GM18511 (cell line): ENCODE results near the gene ADRA2B.
"Not testable (repeated sequence)": the region's sequence is repeated elsewhere in the genome, so short reads cannot be mapped to it uniquely, and the experiment has no call there.

ENCODE experiments used
- ATAC-seq: cut with Tn5 transposase; IDR thresholded peaks from one replicate; pipeline ENCODE4 v1.9.1; 2021; ENCODE audit warnings: mild to moderate bottlenecking, moderate library complexity; ENCODE audit not compliant: unreplicated experiment

ADRA2B gene

DNA sequence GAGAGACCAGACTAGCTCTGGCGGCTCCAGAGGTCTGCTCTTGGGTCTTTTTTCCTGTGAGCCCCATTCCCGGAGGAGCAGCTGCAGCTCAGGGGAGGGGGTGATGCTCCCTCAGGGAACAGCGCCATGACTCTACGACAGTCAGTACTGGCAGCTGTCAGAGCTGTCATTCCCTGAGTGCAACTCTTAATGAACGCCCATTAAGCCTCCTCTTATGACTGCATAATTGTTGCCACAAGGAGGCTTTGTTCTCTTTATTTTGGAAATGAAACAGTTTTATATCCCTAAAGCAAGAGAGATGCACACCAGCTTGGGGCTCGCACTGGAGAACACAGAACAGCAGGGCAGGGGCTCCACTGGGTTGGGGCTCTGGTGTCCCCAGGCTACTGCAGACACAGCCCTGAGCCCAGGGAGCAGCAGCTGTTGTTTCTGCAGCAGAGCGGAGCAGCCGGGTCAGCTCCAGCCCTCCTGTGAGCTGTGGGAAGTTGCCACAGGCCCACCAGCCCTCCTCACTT is 44.3 kb downstream of the ADRA2B start:
- ATAC-seq = not testable (repeated sequence)

DNA sequence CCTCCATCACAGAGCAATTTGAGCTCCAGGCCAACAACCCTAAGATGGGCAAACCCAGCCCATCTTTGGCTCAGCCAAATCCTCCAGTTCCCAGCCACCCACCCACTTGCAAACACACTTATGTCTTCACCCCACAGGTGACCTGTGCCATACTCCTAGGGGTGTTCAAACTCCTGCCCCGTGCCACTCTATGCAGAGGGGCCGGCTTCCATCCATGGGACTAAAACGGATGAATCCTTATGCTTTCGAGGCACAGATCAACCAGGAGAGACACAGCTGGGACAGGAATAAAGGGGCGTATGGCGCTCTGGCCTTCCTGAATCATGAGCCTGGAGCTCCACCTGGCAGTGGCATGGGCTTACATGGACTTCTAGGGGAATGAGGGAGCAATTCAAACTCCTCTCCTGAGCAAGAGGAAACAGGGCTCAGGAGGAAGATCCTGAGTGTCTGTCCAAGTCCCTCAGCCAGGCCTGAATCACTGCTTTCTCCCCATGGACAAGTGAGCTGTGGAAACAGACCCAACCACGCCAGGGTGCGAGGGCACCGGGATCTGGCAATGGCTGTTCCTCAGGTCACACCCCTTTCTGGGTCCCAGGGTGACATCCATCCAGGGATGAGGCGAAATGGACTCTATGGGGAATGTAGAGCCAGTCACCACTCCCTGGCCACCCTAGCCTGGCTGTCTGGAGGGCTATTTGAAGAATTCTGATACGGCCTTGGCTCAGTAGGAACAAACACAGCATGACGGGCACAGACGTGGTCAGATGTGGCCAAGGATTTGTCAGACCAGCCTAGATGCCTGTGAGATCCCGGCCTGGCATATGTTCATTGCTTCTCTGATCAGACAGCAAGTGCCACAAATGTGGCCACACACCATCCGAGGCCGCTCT is 45.0 kb downstream of the ADRA2B start:
- not testable (repeated sequence) for ATAC-seq

DNA sequence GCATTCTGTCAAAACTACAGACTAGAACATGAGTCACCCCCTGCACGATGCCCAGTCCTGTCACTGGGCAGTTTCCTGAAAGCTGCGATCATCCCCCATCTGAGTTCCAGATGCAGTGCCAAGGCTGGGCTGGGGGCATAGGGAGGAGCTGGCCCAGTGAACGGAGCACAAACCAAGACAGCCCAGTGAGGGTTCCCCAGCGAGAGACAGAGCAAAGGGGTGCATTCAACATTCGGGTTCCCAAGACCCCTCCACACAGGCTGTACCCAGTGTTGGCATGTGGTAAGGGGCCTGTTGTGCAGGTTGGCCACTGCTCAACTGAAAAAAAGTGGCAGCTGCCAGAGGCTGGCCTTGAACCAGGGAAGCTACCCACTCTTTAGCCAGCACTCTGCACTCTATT is 46.0 kb downstream of the ADRA2B start:
- not testable (repeated sequence) for ATAC-seq

DNA sequence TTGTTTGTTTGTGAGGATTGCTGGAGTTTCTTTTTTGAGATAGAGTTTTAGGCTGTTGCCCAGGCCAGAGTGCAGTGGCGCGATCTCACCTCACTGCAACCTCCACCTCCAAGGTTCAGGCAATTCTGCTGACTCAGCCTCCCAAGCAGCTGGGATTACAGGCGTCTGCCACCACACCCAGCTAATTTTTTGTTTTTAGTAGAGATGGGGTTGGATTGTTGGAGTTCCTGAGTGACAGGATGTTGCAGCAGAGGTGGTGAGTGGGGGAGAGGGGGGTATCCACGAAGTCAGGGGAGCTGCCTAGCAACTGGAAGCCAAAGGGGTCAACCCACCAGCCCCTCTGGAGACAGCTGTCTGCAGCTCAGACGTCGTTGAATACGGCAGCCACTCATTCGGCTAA is 46.5 kb downstream of the ADRA2B start:
- not testable (repeated sequence) for ATAC-seq

DNA sequence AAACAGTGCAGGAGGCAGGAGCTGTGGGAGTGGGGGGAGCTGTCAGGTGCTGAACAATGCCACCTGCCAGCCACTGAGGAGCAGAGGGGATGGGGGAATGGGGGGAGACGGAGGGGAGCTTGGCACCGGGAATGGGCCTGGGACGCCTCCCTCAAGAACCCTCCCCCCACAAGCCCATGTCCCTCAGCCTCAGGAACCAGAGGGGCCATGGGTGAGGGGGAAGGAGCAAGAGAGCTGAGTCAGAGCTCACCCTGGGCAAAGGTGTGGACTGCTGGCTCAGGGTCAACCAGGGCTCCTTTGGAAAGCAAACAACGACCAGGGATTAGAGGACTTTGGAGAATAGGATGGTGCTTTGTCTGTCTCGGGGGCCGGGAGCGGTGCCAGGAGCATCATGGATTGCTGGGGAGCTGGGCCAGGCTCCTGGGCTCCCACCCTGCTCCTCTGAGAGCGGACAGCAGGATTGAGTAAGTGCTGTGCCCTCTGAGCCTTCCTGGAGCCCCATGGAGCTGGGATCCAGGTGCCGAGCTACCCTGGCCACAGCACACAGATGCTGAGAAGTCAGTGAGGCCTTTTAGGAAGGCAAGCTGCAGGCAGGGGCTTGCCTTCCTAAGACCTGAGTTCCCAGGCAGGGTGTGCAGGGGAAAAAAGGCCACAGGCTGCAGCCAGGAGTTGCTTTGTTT is 48.3 kb downstream of the ADRA2B start:
- not testable (repeated sequence) for ATAC-seq

DNA sequence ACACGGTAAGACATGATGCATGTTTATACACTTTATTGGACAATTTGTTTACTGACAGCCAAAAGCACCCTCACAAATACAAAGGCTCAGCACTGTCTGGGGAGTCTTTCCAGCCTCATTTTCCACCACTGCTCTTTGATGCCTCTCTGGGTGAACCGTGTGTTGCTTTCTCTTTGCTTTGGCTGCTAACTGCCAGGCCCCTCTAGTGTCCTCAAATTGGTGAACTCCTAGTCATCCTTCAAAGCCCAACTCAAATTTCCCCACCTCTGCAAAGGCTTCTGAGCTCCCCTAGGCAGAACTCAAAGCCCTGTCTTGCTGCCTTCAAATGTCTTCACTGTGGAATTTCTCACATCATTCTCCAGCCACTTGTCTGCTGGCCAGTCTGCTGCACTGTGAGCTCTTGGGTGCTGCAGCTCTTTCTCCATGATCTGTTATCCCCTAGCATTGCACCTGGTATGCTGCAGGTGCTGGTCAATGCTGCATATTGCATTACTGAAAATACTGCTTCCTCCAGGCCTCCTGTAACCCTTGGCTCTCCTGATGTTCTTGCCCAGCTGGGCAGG is 49.2 kb downstream of the ADRA2B start:
- not testable (repeated sequence) for ATAC-seq

DNA sequence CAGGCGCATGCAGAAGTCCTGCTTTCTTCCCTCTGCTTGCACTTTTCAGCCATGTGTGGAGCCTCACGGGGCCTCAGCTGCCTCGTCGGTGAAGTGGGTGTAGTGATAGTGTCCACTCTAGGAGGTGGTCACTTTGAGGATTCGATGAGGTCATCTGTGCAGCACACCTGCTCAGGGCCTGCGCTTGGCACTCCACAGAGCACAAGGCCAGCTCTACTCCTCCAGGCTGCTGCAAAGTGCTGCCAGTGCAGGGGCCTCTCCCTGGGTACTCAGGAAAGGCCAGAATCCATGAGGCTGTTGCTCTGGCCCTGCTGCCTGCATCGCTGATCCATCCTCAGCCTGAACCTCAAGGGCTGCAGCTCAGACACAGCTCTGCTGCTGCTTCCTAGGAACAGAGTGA is 49.9 kb downstream of the ADRA2B start:
- ATAC-seq = not testable (repeated sequence)

DNA sequence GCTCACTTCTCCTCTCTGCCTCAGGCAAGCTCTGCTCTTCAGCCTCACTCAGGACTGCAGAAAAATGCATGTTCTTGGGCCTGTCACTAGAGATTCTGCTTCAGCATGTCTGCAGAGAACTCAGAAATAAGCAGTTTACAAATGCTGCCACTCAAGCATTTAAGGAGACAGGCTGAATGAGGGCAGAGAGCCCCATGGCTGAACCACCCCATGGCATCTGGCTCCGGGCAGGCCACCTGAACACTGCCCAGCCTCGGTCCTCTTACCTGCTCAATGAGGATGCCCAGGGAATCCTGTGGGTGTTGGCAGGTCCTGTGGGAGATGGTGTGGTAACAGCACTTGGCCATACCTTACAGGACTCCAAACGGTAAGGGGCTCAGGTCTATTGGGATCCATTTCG is 50.4 kb downstream of the ADRA2B start:
- ATAC-seq = not testable (repeated sequence)

DNA sequence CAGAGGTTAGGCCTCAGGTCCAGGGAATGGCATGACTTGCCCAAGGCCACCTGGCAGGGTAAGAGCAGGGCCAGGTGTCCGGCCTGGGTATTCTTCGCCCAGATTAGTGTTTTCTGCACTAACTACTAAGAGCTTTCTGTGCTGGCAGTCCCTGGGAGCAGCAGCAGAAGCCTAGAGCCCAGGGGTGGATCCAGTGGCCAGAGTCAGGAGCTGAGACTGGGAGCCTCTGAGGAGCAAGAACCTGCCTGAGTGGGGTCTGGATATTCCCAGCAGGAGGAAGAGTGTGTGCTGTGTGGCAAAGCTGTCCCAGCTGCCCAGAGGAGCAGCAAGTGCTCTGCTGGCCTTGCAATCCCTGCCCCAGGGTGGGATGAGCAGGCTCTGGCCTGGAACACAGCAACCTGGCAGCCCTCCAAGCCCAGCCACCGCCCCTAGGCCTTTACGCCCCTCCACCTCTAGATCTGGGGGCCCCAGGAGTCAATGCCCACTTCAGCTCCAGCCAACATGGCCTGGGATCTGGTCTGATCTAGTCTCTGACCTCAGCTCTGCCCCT is 50.9 kb downstream of the ADRA2B start:
- ATAC-seq = no peak

DNA sequence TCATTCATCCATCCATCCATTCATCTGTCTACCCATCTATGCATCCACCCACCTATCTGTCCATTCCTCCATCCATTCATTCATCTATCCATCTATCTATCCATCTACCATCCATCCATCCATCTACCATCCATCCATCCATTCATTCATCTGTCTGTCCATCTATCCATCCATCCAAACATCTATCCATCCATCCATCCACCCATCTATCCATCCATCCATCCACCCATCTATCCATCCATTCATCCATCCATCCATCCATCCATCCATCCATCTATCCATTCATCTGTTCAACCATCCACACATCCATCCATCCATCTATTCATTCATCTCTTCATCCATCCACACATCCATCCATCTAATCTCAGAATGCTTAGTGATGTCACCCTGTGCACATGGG is 51.6 kb downstream of the ADRA2B start:
- not testable (repeated sequence) for ATAC-seq

DNA sequence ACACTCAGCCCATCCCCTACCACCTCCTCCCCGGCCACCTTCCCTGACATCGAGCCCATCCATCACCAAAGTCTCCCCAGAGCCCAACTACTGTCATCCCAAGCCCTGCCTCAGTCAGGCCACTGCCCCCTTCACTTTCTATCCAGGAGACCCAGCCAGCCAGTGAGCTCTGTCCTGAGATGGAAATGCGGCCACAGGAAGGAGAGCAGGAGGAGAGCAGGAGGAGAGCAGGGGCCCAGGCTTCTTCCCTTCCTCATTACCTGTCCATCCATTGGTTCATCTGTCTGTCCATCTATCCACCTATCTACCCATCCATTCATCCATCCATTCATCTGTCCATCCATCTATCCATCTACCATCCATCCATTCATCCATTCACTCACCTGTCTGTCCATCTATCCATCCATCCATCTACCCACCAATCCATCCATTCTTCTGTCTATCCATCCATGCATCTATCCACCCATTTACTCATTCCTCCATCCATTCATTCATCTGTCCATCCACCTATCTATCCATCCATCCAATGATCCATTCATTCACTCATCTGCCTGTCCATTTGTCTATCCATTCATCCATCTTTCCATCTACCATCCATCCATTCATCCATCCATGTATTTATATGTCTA is 52.2 kb downstream of the ADRA2B start:
- not testable (repeated sequence) for ATAC-seq

DNA sequence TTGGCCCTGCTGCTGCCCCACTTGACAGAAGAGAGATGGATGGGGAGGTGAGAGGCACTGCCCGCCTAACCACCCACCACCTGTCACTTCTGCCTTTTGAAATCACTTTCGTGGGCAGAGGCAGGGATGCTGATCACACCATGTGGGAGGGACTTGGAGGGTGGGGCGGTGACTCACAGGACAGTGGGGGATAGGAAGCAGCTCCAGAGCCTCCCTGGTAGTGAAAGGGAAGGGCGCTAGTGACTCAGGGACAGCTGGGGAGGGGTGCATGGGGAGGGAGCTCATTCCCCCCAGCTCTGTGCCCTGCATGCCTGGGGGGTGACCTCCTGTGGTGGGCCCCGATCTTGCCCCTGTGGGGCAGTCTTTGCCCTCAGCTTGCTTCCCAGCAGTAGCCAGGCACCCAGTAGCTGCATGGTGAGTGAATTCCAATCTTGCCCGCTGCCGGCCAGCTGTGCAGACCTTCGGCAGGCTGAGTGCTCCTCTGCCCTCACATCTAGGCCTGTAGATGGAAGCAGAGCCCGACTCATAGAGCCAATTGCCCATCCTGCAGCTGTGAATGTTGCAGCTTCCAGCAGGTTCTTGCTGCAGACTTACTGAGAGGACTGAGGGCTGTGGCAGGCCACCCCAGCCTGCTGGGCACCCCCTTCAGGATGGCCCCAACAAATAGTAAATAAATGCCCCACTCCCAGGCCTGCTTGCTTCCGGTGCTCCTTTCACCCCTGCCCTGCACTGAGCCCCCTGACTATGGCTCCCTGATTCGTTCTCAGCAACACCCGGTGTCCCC is 53.1 kb downstream of the ADRA2B start:
- ATAC-seq = peak; percentile 76
